Measurements from ENCODE around the gene MED16. TPM values are rescaled to one million over a fixed set of nuclear protein-coding genes. Genes with fewer than 3 reads are reported as not detected.
A peak's percentile ranks its signal among the peaks of the same experiment; 100 is the strongest.

The MED16 gene
- total and polyA plus RNA-seq, 8 donors: 16.7 to 126 (median 74.0) TPM

- Histone ChIP-seq H3K27ac (no peak overlapping the region), H3K4me1 (peaks cover 25 to 61% (median 41%) of the 10 kb centered on the region in 4 donors), H3K36me3 (peaks cover 16 to 51% (median 45%) of the 10 kb centered on the region in 4 donors), H3K27me3 (peaks cover 0 to 8% (median 0%) of the 10 kb centered on the region in 3 donors), H3K4me3 (no peak overlapping the region), H3K9me3 (no peaks in the 10 kb centered on the region)
- DNase-seq: peak in 1 of 2 donors; percentile 24
- intact Hi-C loops (cut with DNase I; ENCODE audit: low total_unique reads): loop anchor here (5.0 kb wide), 1 partner anchor 50 kb away; the partner anchor contains the start of gene KISS1R
- TF ChIP-seq POLR2AphosphoS5 (IDR thresholded peaks at IDR 0.05) (no peak), EP300 (IDR thresholded peaks at IDR 0.05) (no peak), POLR2A (IDR thresholded peaks at IDR 0.05) (no peak)
- TF ChIP-seq, protein P1, sequence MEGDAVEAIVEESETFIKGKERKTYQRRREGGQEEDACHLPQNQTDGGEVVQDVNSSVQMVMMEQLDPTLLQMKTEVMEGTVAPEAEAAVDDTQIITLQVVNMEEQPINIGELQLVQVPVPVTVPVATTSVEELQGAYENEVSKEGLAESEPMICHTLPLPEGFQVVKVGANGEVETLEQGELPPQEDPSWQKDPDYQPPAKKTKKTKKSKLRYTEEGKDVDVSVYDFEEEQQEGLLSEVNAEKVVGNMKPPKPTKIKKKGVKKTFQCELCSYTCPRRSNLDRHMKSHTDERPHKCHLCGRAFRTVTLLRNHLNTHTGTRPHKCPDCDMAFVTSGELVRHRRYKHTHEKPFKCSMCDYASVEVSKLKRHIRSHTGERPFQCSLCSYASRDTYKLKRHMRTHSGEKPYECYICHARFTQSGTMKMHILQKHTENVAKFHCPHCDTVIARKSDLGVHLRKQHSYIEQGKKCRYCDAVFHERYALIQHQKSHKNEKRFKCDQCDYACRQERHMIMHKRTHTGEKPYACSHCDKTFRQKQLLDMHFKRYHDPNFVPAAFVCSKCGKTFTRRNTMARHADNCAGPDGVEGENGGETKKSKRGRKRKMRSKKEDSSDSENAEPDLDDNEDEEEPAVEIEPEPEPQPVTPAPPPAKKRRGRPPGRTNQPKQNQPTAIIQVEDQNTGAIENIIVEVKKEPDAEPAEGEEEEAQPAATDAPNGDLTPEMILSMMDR (IDR thresholded peaks at IDR 0.05): no peak
- WGBS, 5 donors: 69 to 85% (median 79%) methylated on average over 14 to 16 of the region's 16 CpGs
These were observed 25.6 kb downstream of the MED16 start for GRCh38 chr19:867301-867793.

GRCh38 chr19:866769-867300, 26.2 kb downstream of the MED16 start:
- whole genome bisulfite sequencing, 5 donors: 78 to 92% (median 88%) methylated on average over 33 to 38 of the region's 38 CpGs
- Histone ChIP-seq H3K9me3 (no peaks in the 10 kb centered on the region), H3K36me3 (peaks cover 16 to 46% (median 43%) of the 10 kb centered on the region in 4 donors), H3K4me3 (no peak overlapping the region), H3K27me3 (peaks cover 0 to 13% (median 0%) of the 10 kb centered on the region in 3 donors), H3K4me1 (peaks cover 20 to 61% (median 41%) of the 10 kb centered on the region in 4 donors), H3K27ac (no peak overlapping the region)
- no peak for DNase-seq
- TF ChIP-seq POLR2AphosphoS5 (IDR thresholded peaks at IDR 0.05) (no peak), EP300 (IDR thresholded peaks at IDR 0.05) (no peak), POLR2A (IDR thresholded peaks at IDR 0.05) (no peak)
- TF ChIP-seq, protein P1 (IDR thresholded peaks at IDR 0.05): no peak
- intact Hi-C loops (cut with DNase I; ENCODE audit: low total_unique reads): loop anchor here (5.0 kb wide), 1 partner anchor 50 kb away; the partner anchor contains the start of gene KISS1R

- peaks cover 0 to 49% (median 28%) of the 10 kb centered on the region in 3 donors for H3K27me3 ChIP-seq
- no peak for DNase-seq
- 71 to 80% (median 72%) methylated on average over 7 of the region's 7 CpGs for WGBS, 5 donors
- no peaks in the 10 kb centered on the region for H3K9me3 ChIP-seq
- H3K4me1 ChIP-seq: peaks cover 29 to 58% (median 44%) of the 10 kb centered on the region in 4 donors
- intact Hi-C loops (cut with DNase I; ENCODE audit: low total_unique reads): no loop called here
- no peak for TF ChIP-seq POLR2AphosphoS5 (IDR thresholded peaks at IDR 0.05)
- TF ChIP-seq POLR2A (IDR thresholded peaks at IDR 0.05): no peak
- TF ChIP-seq, protein P1 (IDR thresholded peaks at IDR 0.05): no peak
- TF ChIP-seq EP300 (IDR thresholded peaks at IDR 0.05): no peak
- H3K27ac ChIP-seq: peak overlapping the region in 3 of 5 donors; percentile 24 to 41 (median 32)
- H3K36me3 ChIP-seq: peaks cover 8 to 13% (median 10%) of the 10 kb centered on the region in 4 donors
- H3K4me3 ChIP-seq: peak overlapping the region in 2 of 4 donors; percentile 25 to 28
These were observed 29.7 kb downstream of the MED16 start for GRCh38 chr19:863315-863620.

DNA sequence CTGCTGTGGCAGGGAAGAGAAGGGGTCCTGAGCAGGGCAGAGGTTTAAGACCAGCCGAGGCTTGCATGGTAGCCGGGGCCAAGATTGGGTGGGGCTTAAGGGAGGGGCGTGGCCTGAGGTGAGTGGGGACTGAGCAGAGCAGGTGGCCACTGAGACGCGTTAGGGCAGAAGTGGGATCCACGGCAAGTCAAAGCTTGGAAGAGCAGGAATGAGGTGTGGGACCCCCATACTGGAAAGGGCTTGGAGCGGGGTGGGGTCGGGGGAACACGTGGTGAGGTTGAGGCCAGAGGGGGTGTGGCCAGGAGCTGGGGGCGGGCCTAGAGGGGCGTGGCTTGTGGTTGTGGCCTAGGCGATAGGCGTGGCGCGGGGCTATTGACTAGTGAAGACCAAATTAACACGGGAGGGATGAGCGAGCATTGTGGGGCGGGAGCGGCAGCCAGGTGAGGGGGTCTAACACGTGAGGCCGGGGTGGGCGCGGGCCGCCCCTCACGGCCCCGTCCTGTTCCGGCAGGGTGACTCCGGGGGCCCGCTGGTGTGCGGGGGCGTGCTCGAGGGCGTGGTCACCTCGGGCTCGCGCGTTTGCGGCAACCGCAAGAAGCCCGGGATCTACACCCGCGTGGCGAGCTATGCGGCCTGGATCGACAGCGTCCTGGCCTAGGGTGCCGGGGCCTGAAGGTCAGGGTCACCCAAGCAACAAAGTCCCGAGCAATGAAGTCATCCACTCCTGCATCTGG, 30.2 kb downstream of the MED16 start:
- TF ChIP-seq POLR2A (IDR thresholded peaks at IDR 0.05): no peak
- no peak for TF ChIP-seq EP300 (IDR thresholded peaks at IDR 0.05)
- no peak for TF ChIP-seq POLR2AphosphoS5 (IDR thresholded peaks at IDR 0.05)
- TF ChIP-seq, protein P1 (IDR thresholded peaks at IDR 0.05): no peak
- intact Hi-C loops (cut with DNase I; ENCODE audit: low total_unique reads): no loop called here
- Histone ChIP-seq H3K4me1 (peaks cover 29 to 54% (median 44%) of the 10 kb centered on the region in 4 donors), H3K4me3 (peak overlapping the region in 2 of 4 donors; percentile 25 to 28), H3K27ac (peak overlapping the region in 1 of 5 donors; percentile 24), H3K27me3 (peaks cover 0 to 51% (median 28%) of the 10 kb centered on the region in 3 donors), H3K36me3 (peaks cover 3 to 8% (median 5%) of the 10 kb centered on the region in 4 donors), H3K9me3 (no peaks in the 10 kb centered on the region)
- 10 to 30% (median 15%) methylated on average over 35 to 48 of the region's 48 CpGs for WGBS, 5 donors
- peak; percentile 61 to 86 for DNase-seq

Measured in stomach (tissue), 9 donors.